ENCODE results near the gene ATP6V1C2.
A peak's percentile ranks its signal among the peaks of the same experiment; 100 is the strongest.
"Not testable (repeated sequence)": the region's sequence is repeated elsewhere in the genome, so short reads cannot be mapped to it uniquely, and the experiment has no call there.

ATP6V1C2 gene

GRCh38 chr2:10786240-10786982 lies 65.0 kb downstream of the ATP6V1C2 start:
- DNase-seq (ENCODE audit: low spot score): no peak

GRCh38 chr2:10787176-10787968 lies 65.9 kb downstream of the ATP6V1C2 start:
- DNase-seq (ENCODE audit: low spot score): no peak

DNA sequence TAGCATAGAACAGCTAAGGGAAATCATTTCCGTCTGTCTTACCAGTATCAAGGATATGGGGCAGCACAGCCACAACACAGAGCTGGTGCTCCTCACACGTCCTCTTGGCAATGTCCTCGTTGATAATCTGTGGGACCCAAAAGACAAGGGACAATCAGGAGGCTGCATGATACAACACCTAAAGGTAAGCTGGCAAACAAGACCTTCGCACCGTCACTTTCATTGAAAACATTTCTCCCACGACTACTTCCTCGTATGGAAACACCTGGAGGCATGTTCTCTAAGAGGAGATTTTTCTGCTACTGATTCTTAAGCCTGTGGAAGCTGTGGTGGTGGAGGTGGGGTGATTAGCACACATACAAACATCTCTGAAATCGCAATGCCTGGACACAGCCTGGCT lies 67.4 kb downstream of the ATP6V1C2 start:
- DNase-seq (ENCODE audit: low spot score): no peak

GRCh38 chr2:10790228-10790973 lies 69.0 kb downstream of the ATP6V1C2 start:
- DNase-seq (ENCODE audit: low spot score): no peak

- DNase-seq (ENCODE audit: low spot score): no peak
Measured at GRCh38 chr2:10792001-10792634, 70.7 kb downstream of the ATP6V1C2 start.

DNA sequence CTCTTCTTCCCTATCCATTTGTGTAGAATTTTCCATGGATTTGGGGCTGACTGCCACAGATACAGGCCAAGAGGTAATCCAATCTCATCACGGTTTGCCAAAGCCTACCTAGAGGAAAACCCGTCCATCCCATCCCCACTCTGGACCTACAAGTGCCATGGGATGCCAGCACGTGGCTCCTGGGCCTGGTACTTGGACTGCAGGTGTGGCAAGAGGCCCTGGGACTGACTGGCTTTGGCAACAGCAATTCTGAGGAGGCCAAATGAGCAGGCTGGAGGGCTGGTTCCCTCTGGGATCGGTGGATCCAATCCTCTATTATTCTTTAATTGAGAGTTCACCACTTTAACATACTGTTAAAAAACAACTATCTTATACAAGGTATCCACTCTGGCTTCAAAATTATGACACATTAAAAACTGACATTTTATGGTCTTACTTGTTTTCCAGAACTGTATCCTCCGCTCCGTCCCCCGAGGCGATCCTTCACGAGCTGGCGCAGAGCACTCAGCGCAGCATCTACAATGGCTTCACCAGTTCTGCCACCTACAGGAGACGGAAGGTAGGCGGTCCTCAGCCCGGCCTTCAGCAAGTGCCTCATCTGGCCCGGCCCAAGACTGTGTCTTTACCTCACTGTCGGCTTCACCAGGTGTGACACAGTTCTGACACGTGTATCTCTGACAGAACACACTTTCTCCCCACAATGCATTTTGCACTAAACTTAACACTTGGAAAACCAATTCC lies 71.4 kb downstream of the ATP6V1C2 start:
- DNase-seq (ENCODE audit: low spot score): no peak

DNA sequence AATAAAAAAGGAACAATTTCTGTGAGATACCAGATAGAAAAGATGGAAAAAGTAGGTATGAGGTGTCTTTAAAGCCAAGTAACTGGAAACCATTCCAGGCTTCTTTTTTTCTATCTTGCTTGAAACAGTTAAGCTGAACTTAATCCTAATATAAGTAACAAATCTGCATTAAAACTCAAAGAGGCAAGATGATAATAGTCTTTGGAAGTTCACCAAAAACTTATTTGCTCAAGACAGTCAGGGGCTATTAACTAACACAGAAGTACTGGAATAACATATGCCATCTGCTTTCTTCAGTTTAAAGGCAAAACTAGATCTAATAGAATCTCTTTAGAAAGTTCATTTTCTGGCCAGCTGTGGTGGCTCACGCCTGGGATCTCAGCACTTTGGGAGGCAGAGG lies 72.4 kb downstream of the ATP6V1C2 start:
- no peak for DNase-seq (ENCODE audit: low spot score)

DNA sequence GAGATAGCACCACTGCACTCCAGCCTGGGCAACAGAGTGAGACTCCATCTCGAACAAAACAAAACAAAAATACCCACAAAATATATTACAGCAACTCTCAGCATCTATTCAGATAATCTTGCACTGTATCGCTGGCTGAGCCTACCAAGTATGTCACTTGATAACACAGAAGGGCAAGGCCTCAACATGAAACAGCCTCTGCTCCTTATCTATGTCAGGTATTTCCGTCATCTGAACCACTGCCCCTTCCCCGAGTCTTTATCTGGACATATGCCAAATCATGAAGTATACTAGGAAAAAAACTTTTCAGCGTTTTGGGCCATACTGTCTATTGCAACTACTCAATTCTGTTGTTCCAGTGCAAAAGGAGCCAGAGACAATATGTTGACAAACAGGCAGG lies 73.4 kb downstream of the ATP6V1C2 start:
- no peak for DNase-seq (ENCODE audit: low spot score)

- DNase-seq (ENCODE audit: low spot score): no peak
Measured at GRCh38 chr2:10795508-10796046, 74.1 kb downstream of the ATP6V1C2 start.

DNA sequence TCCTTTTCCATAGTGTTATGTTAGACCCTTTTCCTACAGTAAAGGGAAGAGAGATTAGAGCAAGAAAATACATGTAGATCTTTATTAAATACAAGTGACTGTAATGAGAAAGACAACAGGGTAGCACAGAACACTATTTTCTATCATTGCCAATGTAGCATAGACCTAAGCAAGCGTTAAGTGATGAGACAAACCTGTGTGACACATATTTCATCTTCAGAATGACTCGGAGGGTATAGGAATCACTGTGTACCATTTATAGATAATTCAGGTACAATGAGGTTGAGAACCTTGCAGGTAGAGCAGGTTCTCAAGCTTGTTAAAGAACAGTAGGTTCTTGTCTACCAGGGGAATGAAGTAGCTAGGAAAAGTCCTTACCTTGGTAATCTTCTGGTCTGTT lies 75.3 kb downstream of the ATP6V1C2 start:
- DNase-seq (ENCODE audit: low spot score): no peak

- DNase-seq (ENCODE audit: low spot score): no peak
Measured at GRCh38 chr2:10798783-10799182, 77.4 kb downstream of the ATP6V1C2 start.

GRCh38 chr2:10800163-10800562 lies 78.7 kb downstream of the ATP6V1C2 start:
- DNase-seq (ENCODE audit: low spot score): no peak

- DNase-seq (ENCODE audit: low spot score): no peak
Measured at GRCh38 chr2:10802657-10803056, 81.2 kb downstream of the ATP6V1C2 start.

GRCh38 chr2:10805990-10806389 lies 84.6 kb downstream of the ATP6V1C2 start:
- not testable (repeated sequence) for DNase-seq (ENCODE audit: low spot score)

DNA sequence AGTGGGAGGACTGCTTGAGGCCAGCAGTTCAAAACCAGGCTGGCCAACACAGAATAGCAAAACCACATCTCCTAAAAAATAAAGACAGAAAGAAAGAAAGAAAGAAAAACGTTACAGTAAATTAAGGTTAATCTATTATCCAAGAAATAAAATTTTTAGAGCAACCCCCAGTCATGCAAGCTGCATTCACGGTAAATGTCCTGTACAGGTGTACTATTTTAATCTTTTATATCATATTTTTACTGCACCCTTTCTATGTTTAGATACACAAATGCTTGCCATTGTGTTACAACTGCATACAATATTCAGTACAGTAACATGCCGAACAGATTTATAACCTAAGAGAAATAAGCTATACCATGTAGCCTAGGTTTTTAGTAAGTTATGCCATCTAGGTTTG lies 85.1 kb downstream of the ATP6V1C2 start:
- DNase-seq (ENCODE audit: low spot score): no peak

GRCh38 chr2:10810202-10811161 lies 89.1 kb downstream of the ATP6V1C2 start:
- DNase-seq (ENCODE audit: low spot score): no peak

GRCh38 chr2:10811517-10811916 lies 90.1 kb downstream of the ATP6V1C2 start:
- DNase-seq (ENCODE audit: low spot score): no peak

GRCh38 chr2:10812362-10813162 lies 91.1 kb downstream of the ATP6V1C2 start, which contains the start of gene PDIA6:
TSS of gene PDIA6 (minus strand) at chr2:10812785. CDS start at chr2:10812696, 89 bp downstream.
- DNase-seq (ENCODE audit: low spot score): peak; percentile 93

All from globus pallidus (tissue), 1 donor.